ENCODE data around the gene ADISSP.

Gene ADISSP

DNA sequence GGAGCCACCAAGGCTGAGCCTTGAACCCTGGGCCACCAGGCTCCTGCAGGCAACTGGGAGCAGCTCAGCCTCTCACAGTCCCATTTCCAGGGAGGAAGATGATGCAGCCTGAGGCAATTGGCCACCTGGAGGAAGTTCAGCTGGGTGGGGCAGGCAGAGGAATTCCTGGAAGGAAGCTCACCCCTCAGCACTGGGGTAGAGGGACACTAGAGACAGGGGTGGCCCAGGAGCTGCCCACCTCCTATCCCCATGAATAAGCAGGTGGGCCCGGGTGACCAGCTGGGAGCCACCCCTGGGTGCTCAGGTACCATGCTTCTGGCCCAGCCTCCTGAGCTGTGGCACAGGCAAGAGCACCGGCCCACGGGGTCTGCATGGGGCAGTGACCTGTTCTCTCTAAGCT is 38.7 kb downstream of the ADISSP start:
- DNase-seq (ENCODE audit: low read depth), result no peak
- H3K4me3 ChIP-seq (ENCODE audit: low read depth, low read length), result no peak overlapping the region

DNA sequence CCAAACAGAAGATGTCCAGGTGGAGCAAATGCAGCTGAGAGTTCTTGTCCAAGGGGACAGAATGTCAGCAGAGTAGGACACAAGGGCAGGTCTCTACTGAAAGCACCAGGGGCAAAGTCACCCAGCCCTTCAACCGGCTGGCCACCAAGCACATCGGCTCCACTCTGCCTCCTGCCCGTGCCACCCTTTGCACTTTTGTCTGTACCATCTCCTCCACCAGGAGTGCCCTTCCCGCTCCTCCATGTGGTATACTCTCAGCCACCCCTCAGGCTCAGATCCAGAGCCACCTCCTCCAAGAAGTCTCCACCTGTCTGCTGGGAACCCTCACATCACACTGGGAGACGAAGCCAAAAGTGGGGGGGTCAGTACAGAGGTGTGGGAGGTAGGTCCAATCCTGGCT is 39.2 kb downstream of the ADISSP start:
- DNase-seq (ENCODE audit: low read depth), result no peak
- no peak overlapping the region for H3K4me3 ChIP-seq (ENCODE audit: low read depth, low read length)

DNA sequence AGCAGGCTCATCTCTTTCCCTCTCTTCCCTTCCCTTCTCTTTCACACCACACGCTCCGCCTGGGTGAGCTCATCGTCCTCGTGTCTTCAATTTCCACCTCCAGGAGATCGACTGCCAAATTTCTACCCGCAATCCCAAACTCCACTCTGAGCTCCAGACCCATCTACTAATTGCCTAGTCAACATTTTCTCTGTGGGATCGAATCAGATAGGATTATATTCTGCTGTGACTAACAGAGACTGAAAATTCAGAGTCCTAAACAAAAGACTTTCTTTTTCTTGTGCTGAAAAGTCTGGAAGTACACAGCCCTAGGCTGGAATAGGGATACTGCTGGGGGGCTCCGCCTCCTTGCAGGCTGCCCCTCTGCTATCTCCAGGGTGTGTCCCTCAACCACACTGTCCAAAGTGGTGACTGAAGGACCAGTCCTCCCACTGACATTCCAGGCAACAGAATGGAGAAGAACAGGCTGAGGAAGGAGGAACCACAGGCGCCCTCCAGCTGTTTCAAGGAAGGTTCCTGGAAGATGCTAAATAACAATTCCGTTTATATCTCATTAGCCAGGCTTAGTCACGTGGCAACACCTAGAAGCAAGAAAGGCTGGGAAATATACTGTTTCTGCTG is 40.0 kb downstream of the ADISSP start:
- DNase-seq (ENCODE audit: low read depth), result no peak
- no peak overlapping the region for H3K4me3 ChIP-seq (ENCODE audit: low read depth, low read length)

DNA sequence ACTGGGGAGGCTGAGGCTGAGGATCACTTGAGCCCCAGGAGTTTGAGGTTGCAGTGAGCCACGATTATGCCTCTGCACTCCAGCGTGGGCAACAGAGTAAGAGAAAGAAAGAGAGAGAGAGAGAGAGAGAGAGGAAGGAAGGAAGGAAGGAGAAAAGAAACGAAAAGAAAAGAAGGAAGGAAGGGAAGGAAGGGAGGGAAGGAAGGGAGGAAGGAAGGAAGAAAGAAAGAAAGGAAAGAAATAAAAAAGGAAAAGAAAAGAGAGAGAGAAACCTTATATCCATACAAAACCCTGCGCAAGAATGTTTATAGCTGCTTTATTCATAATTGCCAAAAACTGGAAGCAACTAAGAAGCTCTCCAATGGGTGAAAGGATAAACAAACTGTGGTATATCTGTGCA is 43.2 kb downstream of the ADISSP start:
- no peak overlapping the region for H3K4me3 ChIP-seq (ENCODE audit: low read depth, low read length)
- no peak for DNase-seq (ENCODE audit: low read depth)

- no peak for DNase-seq (ENCODE audit: low read depth)
- no peak overlapping the region for H3K4me3 ChIP-seq (ENCODE audit: low read depth, low read length)
Observed at GRCh38 chr20:3723284-3723683, 44.3 kb downstream of the ADISSP start.

DNA sequence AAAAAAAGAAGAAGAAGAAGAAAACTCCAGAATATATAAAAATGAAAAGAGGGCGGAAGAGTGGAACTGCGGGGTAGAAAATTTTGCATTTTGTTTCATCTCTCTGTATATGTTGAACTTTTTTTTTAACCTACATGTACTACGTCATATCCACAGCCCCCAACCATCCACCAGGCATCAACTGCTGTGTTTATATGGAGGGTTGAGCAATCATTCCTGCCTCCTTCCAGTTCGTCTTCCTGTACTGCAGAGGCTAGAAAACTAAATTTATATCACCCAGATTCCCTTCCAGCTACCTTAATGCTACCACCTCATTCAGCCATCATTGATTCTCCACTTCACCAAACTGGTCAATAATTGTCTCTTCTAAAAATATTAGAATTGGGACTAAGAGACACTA is 45.6 kb downstream of the ADISSP start:
- no peak for DNase-seq (ENCODE audit: low read depth)
- no peak overlapping the region for H3K4me3 ChIP-seq (ENCODE audit: low read depth, low read length)

DNA sequence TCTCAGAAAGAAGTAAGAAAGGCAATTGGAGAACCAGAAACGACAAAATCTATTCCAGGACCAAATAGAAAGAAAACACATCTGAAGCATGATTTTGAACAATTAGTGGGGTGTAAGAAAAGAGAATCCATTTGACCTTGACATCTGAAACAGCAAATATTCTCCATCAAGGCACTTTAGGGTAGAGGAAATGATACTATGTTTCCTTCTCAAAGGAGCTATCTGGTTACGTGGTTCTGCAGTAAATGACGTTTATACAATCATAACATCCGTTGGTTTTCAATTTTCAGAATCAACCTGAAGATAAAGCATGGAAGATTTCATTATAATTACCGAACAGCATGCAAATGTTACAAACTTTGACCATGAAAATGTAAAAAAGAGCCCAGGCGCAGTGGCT is 46.9 kb downstream of the ADISSP start:
- no peak for DNase-seq (ENCODE audit: low read depth)
- no peak overlapping the region for H3K4me3 ChIP-seq (ENCODE audit: low read depth, low read length)

GRCh38 chr20:3720068-3720467 is 47.5 kb downstream of the ADISSP start:
- H3K4me3 ChIP-seq (ENCODE audit: low read depth, low read length), result no peak overlapping the region
- DNase-seq (ENCODE audit: low read depth), result no peak

DNA sequence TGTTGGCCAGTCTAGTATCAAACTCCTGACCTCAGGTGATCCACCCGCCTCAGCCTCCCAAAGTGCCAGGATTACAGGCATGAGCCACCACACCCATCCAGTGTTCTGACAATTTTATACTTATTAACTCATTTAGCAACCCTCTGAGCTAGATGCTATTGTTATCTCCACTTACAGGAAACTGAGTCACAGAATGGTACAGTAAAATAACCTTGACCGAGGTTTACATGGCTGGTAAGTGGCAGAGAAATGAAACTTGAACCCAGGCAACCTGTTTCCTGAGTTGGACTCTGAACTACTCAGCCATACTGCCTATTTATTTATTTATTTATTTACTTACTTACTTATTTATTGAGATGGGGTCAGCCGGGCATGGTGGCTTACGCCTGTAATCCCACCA is 48.5 kb downstream of the ADISSP start:
- no peak for DNase-seq (ENCODE audit: low read depth)
- H3K4me3 ChIP-seq (ENCODE audit: low read depth, low read length), result no peak overlapping the region

- DNase-seq (ENCODE audit: low read depth), result no peak
- H3K4me3 ChIP-seq (ENCODE audit: low read depth, low read length), result no peak overlapping the region
Observed at GRCh38 chr20:3716195-3716834, 51.2 kb downstream of the ADISSP start.

- no peak overlapping the region for H3K4me3 ChIP-seq (ENCODE audit: low read depth, low read length)
- DNase-seq (ENCODE audit: low read depth), result no peak
Observed at GRCh38 chr20:3714092-3714491, 53.5 kb downstream of the ADISSP start.

DNA sequence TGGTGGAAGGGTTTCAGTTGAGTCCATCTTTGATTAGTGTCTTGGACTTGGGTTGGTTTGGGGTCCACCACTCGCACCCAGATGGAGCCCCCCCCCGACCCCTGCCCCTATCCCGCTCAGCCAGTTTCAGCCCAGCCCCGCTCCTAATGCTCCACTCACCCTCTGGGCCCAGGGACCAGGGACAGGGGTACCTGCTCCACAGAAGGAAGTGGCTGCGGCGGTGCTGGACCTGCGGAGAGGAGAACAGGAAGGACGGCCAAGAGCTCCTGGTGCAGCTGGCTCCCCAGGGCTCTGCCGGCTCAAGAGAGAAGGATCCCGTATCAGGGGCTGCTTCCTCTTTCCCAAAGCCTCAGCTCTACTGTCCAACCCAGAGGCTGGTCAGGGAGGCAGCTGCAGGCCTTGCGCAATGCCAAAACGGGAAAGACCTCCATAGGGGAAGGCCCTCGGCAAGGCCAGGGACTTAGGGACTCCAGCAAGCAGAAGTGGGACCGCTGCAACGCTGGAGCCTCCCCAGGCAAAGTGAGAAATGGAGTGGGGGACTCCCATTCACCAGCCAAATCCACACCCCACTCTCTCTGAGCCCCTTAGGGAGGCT is 55.2 kb downstream of the ADISSP start, which contains the start of gene SIGLEC1:
Gene SIGLEC1 (minus strand): TSS at position 322 of the 595 bp plus-strand sequence. CDS start 5,472 bp downstream, outside the sequence.
- H3K4me3 ChIP-seq (ENCODE audit: low read depth, low read length), result no peak within 1 kb of the TSS
- DNase-seq (ENCODE audit: low read depth), result no peak

DNA sequence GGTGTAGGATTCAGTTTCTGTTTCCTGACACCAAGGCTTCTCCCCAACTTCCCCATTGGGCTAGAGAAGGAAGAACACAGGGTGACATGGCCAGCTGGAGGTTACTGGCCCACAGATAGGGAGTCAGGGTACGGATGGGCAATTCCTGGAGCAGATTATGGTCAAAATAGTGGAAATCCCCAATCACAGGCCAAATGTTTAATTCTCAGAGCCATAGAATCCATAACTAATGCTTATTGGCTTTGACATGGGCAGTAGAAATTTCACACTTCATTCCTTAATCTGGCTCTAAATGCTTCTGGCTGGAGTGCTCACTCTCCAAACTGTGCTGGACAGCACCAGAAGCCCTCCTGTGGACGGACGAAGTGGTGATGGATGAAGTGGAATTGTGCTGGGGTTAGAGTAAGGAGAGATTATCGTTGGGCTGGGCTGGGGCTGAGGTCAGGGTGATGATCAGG is 56.0 kb downstream of the ADISSP start:
- H3K4me3 ChIP-seq (ENCODE audit: low read depth, low read length), result no peak overlapping the region
- DNase-seq (ENCODE audit: low read depth), result no peak

DNA sequence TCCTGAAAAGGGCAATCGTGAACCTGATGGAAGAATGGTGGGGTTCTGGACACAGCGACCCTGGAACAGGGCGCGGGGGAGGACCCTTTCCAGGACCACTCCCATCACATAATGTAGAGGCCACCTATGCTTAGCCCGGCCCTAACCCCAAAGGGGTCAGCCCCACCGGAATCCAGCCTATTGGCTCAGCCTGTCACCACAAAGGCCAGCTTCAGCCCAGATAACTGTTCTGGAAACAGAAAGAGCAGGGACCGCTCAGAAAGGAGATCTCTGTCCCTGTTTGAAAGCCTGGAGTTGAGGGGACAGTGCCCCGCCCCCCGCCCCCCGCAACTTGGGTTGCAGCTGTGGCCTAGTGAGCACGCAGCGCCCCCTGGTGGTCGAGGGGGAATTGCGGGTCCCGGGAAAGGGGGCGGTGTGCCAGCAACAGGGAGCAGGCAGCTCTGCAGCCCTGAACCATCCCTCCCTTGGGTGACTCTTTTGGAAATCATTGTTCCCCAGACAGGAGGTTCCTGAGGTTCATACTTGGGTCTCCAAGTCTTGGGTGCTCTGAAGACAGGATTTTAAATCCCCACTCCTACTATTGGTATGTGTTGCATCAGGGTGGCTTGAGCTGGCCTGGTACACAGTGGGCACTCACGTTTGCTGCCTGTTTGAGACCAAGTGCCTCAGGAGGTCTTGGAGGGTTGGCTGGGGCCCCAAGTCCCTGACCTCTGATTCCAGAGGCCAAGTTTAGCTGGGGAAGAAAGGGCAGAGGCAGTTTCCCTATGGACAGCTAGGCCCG is 56.7 kb downstream of the ADISSP start:
- no peak overlapping the region for H3K4me3 ChIP-seq (ENCODE audit: low read depth, low read length)
- no peak for DNase-seq (ENCODE audit: low read depth)

- no peak for DNase-seq (ENCODE audit: low read depth)
Observed at GRCh38 chr20:3710011-3710466, 57.5 kb downstream of the ADISSP start.

DNA sequence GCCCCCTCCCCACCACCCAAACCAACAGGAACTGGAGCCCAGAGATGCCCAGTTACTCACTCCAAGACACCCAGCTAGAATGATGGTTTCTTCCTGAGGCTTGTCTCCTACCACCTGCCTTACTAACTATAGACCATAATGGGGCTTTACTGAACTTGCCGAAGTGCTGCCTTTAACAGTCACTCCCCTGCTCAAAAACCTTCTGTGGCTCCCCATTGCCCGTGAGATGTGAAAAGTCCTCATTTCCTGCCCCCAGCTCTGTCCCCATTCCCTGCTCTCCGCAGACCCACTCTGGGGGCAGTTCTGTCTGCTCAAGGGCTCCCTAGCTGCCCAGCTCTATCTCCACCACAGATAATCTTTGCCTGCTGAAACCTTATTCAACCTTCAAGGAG is 60.0 kb downstream of the ADISSP start:
- no peak for DNase-seq (ENCODE audit: low read depth)
- no peak overlapping the region for H3K4me3 ChIP-seq (ENCODE audit: low read depth, low read length)

More at GRCh38 chr20:3710011-3710466, 57.5 kb downstream of the ADISSP start:
- no peak overlapping the region for H3K4me3 ChIP-seq (ENCODE audit: low read depth, low read length)

- no peak for DNase-seq (ENCODE audit: low read depth)
- no peak overlapping the region for H3K4me3 ChIP-seq (ENCODE audit: low read depth, low read length)
Observed at GRCh38 chr20:3706774-3707507, 60.6 kb downstream of the ADISSP start.

- no peak for DNase-seq (ENCODE audit: low read depth)
Observed at GRCh38 chr20:3705970-3706739, 61.4 kb downstream of the ADISSP start.

DNA sequence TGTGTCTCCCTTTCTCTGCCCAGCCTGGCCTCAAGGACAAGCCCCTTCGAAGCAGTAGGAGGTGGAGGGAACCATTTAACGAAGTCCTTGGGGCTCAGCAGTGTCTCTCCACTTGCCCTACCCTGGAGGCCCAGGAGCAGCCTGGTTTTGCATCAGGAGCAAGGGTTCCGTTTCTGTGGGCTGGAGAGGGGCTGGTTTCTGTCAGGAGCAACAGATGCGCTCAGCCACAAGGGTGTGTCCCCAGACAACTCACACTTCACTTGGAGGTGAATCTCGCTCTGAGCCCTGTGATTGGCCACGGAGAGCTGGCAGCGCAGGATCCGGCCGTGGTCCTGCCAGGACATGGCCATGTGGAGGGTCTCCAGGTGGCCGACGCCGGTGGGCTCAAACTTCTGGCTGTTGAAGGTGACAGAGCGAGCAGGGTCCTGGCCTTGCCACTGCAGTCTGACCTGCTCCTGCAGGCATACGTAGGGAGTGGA is 62.0 kb downstream of the ADISSP start:
- DNase-seq (ENCODE audit: low read depth), result no peak
- H3K4me3 ChIP-seq (ENCODE audit: low read depth, low read length), result no peak overlapping the region

More at GRCh38 chr20:3705970-3706739, 61.4 kb downstream of the ADISSP start:
- no peak overlapping the region for H3K4me3 ChIP-seq (ENCODE audit: low read depth, low read length)
